GM10266 (cell line): ENCODE data around the gene NOTCH1.
A peak's percentile ranks its signal among the peaks of the same experiment; 100 is the strongest.

Experiments used
- DNase-seq: peaks from one replicate; pipeline ENCODE4 v3.0.0; 2012; ENCODE audit errors: extremely low spot score
- CTCF ChIP-seq: IDR thresholded peaks from 2 replicates; pipeline ENCODE4 v1.5.1; 2012; ENCODE audit warnings: mild to moderate bottlenecking, low read depth; ENCODE audit not compliant: control insufficient read depth, insufficient read depth; ENCODE audit errors: missing control alignments

Gene NOTCH1

GRCh38 chr9:136545965-136546696 is at the start of gene NOTCH1:
Gene NOTCH1 (minus strand): TSS chr9:136546048. CDS start chr9:136545786, 262 bp downstream.
- peak; percentile 98 for DNase-seq
- peak; percentile 19 for TF ChIP-seq CTCF

GRCh38 chr9:136594492-136594891 is 48.6 kb upstream of the NOTCH1 start:
- no peak for DNase-seq

GRCh38 chr9:136593581-136593980 is 47.7 kb upstream of the NOTCH1 start:
- DNase-seq = no peak
- no peak for TF ChIP-seq CTCF

More at GRCh38 chr9:136594492-136594891, 48.6 kb upstream of the NOTCH1 start:
- TF ChIP-seq CTCF = no peak

GRCh38 chr9:136592666-136593065 is 46.8 kb upstream of the NOTCH1 start:
- TF ChIP-seq CTCF = no peak
- no peak for DNase-seq

GRCh38 chr9:136590821-136591752 is 45.2 kb upstream of the NOTCH1 start:
- DNase-seq = no peak
- TF ChIP-seq CTCF = no peak

- no peak for DNase-seq
- TF ChIP-seq CTCF = no peak
Measured at GRCh38 chr9:136589766-136590763, 44.2 kb upstream of the NOTCH1 start.
